ENCODE results near the gene COP1.

- TF ChIP-seq CTCF (IDR thresholded peaks at IDR 0.05) (no peak), EP300 (IDR thresholded peaks at IDR 0.05) (no peak), POLR2A (IDR thresholded peaks at IDR 0.05; ENCODE audit: low read depth) (no peak)
These were observed 177.9 kb downstream of the COP1 start for GRCh38 chr1:176029155-176029554.
